Raji (cell line): Measurements from ENCODE around the gene RBM6.

Source experiments
- POLR2A ChIP-seq: IDR thresholded peaks from 2 replicates; pipeline ENCODE4 v1.6.1; 2011; ENCODE audit warnings: low read depth, low read length, control low read depth; ENCODE audit not compliant: insufficient read depth

The RBM6 gene

GRCh38 chr3:49939858-49940666 is at the start of gene RBM6:
Gene RBM6, plus strand, starts transcription at chr3:49940150. Its CDS starts 22,492 bp downstream, at chr3:49962642.
- peak; percentile 96 for TF ChIP-seq POLR2A

GRCh38 chr3:49895791-49896190 is 44.2 kb upstream of the RBM6 start:
- no peak for TF ChIP-seq POLR2A

GRCh38 chr3:49896345-49896744 is 43.6 kb upstream of the RBM6 start:
- no peak for TF ChIP-seq POLR2A

- TF ChIP-seq POLR2A, result no peak
Measured at GRCh38 chr3:49898991-49899390, 41.0 kb upstream of the RBM6 start.

GRCh38 chr3:49899815-49900214 is 40.1 kb upstream of the RBM6 start:
- no peak for TF ChIP-seq POLR2A

- TF ChIP-seq POLR2A, result no peak
Measured at GRCh38 chr3:49900491-49901153, 39.3 kb upstream of the RBM6 start.

GRCh38 chr3:49901366-49902339 is 38.3 kb upstream of the RBM6 start:
- no peak for TF ChIP-seq POLR2A

GRCh38 chr3:49902511-49903345 is 37.2 kb upstream of the RBM6 start:
- TF ChIP-seq POLR2A, result no peak

GRCh38 chr3:49903451-49904424 is 36.2 kb upstream of the RBM6 start, which contains the start of gene MST1R:
Gene MST1R, minus strand, starts transcription at chr3:49903873. Its CDS starts 264 bp downstream, at chr3:49903609.
- TF ChIP-seq POLR2A, result no peak

GRCh38 chr3:49906073-49906743 is 33.7 kb upstream of the RBM6 start:
- TF ChIP-seq POLR2A, result no peak

GRCh38 chr3:49908373-49909199 is 31.4 kb upstream of the RBM6 start:
- no peak for TF ChIP-seq POLR2A
